ENCODE results near the gene EIF4G3.
"Not testable (repeated sequence)": the region's sequence is repeated elsewhere in the genome, so short reads cannot be mapped to it uniquely, and the experiment has no call there.

Gene EIF4G3

DNA sequence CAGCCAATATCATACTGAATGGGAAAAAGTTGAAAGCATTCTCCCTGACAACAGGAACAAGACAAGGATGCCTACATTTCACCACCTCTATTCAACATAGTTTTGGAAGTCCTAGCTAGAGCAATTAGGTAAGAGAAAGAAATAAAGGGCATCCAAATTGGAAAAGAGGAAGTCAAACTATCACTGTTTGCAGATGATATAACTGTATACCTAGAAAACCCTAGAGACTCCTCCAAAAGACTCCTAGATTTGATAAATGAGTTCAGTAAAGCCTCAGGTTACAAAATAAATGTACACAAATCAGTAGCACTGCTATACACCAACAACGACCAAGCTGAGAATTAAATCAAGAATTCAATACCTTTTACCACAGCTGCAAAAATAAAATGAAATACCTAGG lies 218.3 kb downstream of the EIF4G3 start:
- no peak for TF ChIP-seq ZNF274 (IDR thresholded peaks at IDR 0.05; ENCODE audit: low read depth, low read length)

DNA sequence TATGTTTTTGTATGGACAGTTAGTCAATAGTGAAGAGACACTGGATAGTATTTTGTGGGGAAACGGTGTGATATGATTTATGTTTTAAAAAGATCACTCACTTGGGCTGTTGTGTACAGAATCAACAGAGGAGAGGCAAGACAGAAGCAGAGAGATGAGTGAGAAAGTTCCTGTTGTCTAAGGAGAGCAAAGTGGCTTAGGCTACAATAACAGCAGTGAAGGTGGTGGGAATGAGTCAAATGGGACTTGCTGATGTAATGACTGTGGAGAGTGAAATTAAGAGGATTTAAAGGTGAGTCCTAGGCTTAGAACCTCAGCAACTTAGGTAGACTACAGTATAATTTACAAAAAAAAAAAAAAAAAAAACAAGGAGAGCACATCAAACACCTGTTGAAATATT lies 220.4 kb downstream of the EIF4G3 start:
- no peak for TF ChIP-seq ZNF274 (IDR thresholded peaks at IDR 0.05; ENCODE audit: low read depth, low read length)
- no peak overlapping the region for H3K4me3 ChIP-seq (ENCODE audit: low read length)

More for the DNA sequence above, 218.3 kb downstream of the EIF4G3 start:
- H3K4me3 ChIP-seq (ENCODE audit: low read length), result no peak overlapping the region

DNA sequence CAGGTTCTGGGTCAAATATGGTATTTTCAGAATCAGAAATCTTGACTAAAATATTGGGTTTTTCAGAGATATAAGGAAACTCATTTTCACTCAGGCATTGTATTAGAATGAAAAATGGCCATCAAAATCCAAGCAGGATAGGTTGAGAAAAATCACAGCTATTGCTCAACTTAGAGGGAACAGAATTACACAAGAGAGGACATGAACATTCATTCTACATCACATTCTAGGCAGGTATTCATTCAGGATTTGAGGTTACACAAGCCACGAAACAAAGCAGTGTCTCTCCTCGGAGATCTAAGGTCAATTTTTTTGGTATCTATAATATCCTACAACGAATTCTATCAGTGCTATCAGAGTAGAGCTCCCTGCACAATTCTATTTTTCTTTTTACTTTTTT lies 226.0 kb downstream of the EIF4G3 start:
- no peak overlapping the region for H3K4me3 ChIP-seq (ENCODE audit: low read length)
- TF ChIP-seq ZNF274 (IDR thresholded peaks at IDR 0.05; ENCODE audit: low read depth, low read length), result no peak

DNA sequence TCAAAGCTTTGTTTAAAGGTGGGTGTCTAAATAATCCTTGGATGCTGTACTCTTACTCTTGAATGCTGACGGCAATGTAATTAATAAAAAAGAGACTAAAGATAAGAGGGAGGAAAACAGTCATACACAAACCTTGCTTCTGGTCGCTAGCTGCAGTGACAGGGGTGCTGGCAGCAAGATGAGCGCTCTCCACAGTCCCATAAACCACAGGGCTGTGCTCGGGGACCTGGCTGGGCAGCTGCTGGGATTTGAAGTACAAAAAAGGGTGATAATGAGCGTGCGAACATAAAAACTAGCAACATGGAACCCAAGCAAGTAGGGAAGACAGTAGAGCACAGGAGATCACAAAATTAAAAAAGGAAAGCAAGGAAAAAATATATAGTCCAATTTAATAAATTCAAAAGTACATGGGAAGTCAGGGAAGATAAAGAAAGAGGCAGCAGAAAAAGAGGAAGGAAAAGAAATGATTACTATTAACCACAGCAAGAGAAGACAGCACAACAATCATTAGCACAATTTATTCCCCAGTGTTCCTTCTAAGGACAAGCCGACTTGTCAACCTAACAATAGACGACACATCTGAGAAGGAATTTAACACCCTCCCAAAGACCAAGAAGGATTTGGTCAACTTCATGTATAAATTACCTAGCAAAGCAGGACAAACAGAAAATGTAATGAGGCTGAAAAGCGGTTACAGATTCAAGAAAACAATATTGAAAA lies 226.7 kb downstream of the EIF4G3 start:
- TF ChIP-seq ZNF274 (IDR thresholded peaks at IDR 0.05; ENCODE audit: low read depth, low read length), result no peak
- no peak overlapping the region for H3K4me3 ChIP-seq (ENCODE audit: low read length)

DNA sequence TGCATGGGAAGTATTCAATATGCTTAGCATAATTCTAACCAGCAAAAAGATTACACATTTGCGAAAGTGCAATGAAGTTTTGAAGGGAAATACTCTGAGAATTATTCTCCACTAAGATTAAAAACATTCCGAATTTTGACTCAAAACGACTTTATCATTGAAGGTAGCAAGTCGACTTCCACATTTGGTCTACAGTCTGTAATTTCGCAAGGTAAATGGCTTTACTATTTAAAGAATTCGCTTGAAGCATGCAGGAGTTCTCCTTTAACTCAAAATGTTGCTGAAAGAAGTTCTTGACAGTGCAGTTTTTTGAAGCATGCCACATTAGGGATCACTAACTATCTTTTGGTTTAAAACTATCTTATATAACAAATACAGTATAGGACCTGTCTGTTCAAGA lies 228.6 kb downstream of the EIF4G3 start:
- no peak for TF ChIP-seq ZNF274 (IDR thresholded peaks at IDR 0.05; ENCODE audit: low read depth, low read length)
- H3K4me3 ChIP-seq (ENCODE audit: low read length), result no peak overlapping the region

DNA sequence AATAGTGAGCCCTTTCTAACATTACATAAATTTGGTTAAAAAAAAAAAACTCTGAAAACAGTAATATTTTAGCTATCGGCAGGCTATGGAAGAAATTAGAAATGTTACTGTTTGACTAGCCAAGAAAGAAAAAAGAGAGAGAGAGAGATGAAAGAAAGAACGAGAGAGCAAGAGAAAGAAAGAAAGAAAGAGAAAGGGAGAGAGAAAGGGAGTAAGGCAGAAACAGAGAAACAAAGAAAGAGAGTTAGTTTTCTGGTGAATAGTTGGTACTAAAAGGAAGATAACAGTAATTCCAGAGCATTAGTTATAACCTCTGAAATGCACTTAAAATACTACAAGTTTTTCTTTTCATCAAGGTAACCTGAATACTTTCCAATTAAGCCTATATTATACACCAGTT lies 229.3 kb downstream of the EIF4G3 start:
- no peak for TF ChIP-seq ZNF274 (IDR thresholded peaks at IDR 0.05; ENCODE audit: low read depth, low read length)
- H3K4me3 ChIP-seq (ENCODE audit: low read length), result no peak overlapping the region

DNA sequence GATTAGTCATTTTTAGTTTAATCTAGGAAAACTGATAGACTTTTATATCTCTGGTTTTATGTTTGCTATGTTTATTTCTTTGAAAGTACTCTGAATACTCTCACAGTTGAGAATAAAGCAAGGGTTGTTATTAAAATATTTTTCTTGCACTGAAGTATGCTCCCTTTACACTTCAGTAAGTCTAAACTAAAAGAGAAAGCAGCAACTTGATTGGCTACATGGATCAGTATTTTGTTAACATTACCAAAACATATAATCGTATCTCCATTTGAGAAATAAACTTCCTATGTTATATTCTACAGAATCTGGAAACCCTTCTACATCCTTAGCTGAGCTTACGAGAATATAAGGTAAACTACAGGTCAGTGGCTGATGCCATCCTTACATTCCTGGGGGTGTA lies 240.1 kb downstream of the EIF4G3 start:
- TF ChIP-seq ZNF274 (IDR thresholded peaks at IDR 0.05; ENCODE audit: low read depth, low read length), result no peak
- no peak overlapping the region for H3K4me3 ChIP-seq (ENCODE audit: low read length)

DNA sequence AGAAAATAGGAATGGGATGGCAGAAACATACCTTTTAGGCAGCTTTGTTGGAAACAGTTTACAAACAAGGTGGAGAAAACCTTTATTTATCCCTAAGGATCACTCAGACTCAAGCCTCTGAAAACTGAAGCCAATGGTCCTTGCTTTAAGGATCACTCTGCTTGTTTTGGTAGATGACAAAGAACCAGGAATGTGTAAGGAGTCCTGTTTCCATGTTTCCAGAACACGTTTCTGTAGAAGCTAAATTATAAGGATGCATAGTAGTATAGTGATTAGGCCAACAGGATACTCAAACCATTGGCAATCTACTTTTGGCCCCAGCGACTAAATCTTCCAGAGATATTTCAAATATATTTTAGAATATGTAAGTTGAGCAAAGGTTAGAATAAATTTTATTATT lies 240.5 kb downstream of the EIF4G3 start:
- TF ChIP-seq ZNF274 (IDR thresholded peaks at IDR 0.05; ENCODE audit: low read depth, low read length), result no peak
- H3K4me3 ChIP-seq (ENCODE audit: low read length), result no peak overlapping the region

DNA sequence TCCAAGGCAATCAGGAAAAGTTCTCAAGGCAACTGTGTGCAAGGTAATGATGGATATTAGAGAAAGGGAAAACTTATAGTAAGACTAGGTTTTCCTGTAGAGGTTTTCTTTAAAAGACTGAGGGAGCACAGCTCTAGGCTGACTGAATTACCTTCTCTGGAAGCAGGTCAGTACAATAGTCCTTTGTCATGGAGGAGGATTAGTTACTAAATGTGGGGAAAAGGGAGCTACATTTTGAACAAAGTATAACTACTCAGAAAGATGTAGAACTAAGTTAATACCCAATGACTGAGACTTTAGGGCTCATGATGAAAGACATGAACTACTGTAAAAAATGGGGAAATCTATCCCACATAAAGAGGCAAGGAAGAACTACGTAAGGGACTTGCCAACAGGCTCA lies 241.0 kb downstream of the EIF4G3 start:
- no peak for TF ChIP-seq ZNF274 (IDR thresholded peaks at IDR 0.05; ENCODE audit: low read depth, low read length)
- H3K4me3 ChIP-seq (ENCODE audit: low read length), result no peak overlapping the region

DNA sequence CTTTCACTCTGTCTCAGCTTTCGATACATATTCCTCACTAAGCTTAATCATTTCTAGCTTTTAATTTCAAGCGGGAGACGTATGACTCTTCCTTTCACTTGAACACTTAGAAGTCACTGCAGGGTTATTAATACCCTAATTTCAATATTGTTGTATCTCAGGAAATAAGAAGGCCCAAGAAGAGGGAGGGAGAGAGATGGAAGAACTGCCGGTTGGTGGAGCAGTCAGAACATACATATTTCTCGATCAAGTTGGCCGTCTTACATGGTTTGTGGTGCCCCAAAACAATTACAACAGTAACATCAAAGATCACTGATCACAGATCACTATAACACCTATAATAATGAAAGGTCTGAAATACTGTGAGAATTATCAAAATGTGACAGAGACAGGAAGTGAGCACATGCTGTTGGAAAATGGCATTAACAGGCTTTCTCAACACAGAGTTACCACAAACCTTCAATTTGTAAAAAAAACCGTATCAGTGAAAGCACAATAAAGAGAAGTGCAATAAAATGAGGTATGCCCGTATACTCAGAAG lies 244.2 kb downstream of the EIF4G3 start:
- TF ChIP-seq ZNF274 (IDR thresholded peaks at IDR 0.05; ENCODE audit: low read depth, low read length), result no peak
- H3K4me3 ChIP-seq (ENCODE audit: low read length), result no peak overlapping the region

DNA sequence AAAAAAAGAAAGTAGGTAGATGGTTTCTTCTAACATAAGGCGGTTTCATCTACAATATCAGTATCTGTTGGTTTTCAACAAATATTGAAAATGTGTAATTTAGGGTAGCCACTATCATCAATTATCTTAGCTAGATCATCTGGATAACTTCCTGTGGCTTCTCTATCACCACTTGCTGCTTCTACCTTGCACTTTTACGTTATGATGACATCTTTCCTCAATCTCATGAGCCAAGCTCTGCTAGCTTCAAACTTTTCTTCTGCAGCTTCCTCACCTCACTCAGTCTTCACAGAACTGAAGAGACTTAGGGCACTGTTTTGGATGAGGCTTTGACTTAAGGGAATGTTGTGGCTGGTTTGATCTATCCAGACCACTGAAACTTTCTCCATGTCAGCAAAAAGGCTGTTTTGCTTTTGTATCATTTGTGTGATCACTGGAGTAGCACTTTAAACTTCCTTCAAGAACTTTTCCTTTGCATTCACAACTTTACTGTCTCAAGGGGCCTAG lies 244.7 kb downstream of the EIF4G3 start:
- no peak for TF ChIP-seq ZNF274 (IDR thresholded peaks at IDR 0.05; ENCODE audit: low read depth, low read length)
- H3K4me3 ChIP-seq (ENCODE audit: low read length), result no peak overlapping the region

DNA sequence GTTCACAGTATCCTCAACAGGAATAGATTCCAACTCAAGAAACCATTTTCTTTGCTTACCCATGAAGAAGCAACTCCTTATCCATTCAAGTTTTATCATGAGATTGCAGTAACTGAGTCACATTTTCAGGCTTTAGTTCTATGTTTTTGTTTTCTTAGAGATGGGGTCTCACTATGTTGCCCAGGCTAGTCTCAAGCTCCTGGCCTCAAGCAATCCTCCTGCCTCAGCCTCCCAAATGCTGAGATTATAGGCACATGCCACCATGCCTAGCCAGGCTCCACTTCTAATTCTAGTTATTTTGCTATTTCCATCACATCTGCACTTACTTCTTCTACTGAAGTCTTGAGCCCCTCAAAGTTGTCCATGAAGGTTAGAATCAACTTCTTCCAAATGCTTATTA lies 246.3 kb downstream of the EIF4G3 start:
- no peak for TF ChIP-seq ZNF274 (IDR thresholded peaks at IDR 0.05; ENCODE audit: low read depth, low read length)
- no peak overlapping the region for H3K4me3 ChIP-seq (ENCODE audit: low read length)

DNA sequence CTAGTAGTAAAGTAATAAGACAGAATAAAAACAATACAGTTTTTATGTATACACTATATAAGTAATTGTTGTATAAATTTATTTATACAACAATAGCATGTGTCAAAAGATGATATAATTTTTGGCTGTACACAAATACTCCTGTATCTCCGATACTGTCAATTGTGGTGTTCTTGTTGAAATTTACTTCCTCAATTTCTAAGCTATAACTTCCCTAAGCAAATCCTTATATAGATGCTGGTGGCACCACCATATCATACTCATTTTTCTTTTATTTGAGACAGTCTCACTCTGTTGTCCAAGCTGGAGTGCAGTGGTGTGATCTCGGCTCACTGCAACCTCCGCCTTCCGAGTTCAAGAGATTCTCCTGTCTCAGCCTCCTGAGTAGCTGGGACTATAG lies 248.6 kb downstream of the EIF4G3 start:
- H3K4me3 ChIP-seq (ENCODE audit: low read length), result no peak overlapping the region
- TF ChIP-seq ZNF274 (IDR thresholded peaks at IDR 0.05; ENCODE audit: low read depth, low read length), result no peak

DNA sequence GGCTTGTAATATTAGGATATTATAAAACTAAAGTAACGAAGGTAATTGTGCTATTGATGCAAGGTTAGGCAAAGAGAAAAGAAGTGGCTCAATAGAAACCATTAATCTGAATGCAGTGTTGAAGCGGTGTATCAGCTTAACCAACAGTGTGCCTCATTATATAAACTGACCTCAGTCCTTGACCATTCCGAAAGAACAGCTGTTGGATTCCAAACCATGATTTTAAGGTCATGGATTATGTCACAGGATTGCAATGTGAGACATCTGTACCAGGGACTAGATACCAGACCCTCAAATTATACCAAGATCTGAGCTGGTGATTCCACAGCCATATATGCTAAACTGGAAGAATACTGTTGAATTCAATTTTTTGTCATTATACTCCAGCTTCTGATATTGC lies 255.4 kb downstream of the EIF4G3 start:
- no peak overlapping the region for H3K4me3 ChIP-seq (ENCODE audit: low read length)
- TF ChIP-seq ZNF274 (IDR thresholded peaks at IDR 0.05; ENCODE audit: low read depth, low read length), result no peak

DNA sequence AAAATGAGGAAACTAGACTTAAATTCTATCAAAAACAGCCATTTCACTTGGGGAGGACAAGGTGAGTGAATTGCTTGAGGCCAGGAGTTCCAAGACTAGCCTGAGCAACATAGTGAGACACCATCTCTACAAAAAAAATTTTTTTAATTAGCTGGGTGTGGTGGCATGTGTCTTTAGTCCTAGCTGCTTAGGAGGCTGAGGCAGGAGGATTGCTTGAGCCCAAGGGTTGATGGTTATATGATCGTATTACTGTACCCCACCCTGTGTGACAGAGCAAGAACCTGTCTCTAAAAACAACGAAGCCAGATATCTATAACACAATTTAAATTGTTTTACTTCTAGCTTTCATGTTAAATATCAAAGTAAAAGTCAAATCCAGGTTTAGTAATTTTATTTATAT lies 263.5 kb downstream of the EIF4G3 start:
- no peak overlapping the region for H3K4me3 ChIP-seq (ENCODE audit: low read length)
- no peak for TF ChIP-seq ZNF274 (IDR thresholded peaks at IDR 0.05; ENCODE audit: low read depth, low read length)

DNA sequence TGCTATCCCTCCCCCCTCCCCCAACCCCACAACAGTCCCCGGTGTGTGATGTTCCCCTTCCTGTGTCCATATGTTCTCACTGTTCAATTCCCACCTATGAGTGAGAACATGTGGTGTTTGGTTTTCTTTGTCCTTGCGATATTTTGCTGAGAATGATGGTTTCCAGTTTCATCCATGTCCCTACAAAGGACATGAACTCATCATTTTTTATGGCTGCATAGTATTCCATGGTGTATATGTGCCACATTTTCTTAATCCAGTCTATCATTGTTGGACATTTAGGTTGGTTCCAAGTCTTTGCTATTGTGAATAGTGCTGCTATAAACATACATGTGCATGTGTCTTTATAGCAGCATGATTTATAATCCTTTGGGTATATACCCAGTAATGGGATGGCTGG lies 269.2 kb downstream of the EIF4G3 start:
- H3K4me3 ChIP-seq (ENCODE audit: low read length), result not testable (repeated sequence)

Measured in GM08714 (cell line).